ENCODE data around the gene B4GALT4.
"Not testable (repeated sequence)": the region's sequence is repeated elsewhere in the genome, so short reads cannot be mapped to it uniquely, and the experiment has no call there.

B4GALT4 gene

DNA sequence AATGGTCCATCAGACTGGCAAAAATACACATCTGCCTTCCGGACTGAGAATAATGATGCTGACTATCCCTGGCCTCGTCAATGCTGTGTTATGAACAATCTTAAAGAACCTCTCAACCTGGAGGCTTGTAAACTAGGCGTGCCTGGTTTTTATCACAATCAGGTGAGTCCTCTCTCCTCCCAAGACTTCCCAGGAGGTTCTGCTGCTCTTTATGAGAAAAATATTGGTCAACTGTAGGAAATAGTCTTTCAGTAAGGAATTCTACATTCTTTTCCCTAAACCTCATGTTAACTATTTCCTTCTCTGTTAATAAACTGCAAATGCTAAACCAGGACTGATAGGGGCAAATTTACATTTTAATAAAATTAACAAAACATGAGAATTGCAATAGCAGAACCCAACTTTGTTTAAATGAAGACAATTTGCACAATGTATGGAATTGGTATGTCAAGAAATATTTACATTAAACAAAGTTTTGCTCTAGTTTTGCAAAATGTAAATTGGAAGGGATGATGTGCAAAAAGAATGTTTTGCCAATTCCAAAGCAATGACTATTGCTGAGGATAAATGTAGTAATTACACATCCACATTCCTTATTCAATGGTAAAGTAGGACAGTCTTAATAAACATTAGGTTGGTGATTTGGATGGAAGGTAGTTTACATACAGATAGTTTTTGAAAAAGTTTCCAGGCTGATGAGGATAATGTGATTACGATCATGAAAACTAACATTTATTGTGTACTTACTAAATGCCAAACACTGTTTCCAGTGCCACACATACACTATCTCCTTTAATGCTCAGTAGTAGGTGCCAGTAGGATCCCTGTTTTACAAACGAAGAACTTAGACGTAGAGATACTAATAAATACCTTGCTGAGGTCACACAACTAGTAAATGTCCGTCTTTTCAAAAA lies 46.2 kb downstream of the B4GALT4 start:
- DNase-seq = peak; percentile 64

DNA sequence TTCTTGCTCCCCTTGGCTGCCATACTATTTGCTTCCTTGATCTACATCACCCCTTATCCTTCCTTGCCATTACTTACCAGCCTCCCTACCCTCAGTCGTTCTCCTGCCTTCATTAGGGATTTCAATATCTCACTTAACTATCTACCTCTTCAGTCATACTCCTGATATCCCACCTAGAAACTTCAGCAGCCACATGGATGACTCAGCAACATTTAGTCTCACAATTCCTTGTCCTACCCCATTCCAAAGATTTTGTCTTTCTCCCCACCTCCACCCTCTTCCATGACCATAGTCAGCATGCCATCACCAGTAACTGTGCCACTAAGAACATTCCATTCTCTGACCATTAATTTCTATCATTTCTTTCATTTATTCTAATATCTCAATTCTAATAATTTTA lies 48.9 kb downstream of the B4GALT4 start:
- DNase-seq = no peak

- no peak for DNase-seq
These were observed 53.4 kb downstream of the B4GALT4 start for GRCh38 chr3:119187266-119187665.

- DNase-seq = peak; percentile 83
These were observed 55.7 kb downstream of the B4GALT4 start for GRCh38 chr3:119184796-119185570.

- no peak for DNase-seq
These were observed 56.6 kb downstream of the B4GALT4 start for GRCh38 chr3:119184111-119184510.

- peak; percentile 24 for DNase-seq
These were observed 58.9 kb downstream of the B4GALT4 start for GRCh38 chr3:119181765-119182164.

DNA sequence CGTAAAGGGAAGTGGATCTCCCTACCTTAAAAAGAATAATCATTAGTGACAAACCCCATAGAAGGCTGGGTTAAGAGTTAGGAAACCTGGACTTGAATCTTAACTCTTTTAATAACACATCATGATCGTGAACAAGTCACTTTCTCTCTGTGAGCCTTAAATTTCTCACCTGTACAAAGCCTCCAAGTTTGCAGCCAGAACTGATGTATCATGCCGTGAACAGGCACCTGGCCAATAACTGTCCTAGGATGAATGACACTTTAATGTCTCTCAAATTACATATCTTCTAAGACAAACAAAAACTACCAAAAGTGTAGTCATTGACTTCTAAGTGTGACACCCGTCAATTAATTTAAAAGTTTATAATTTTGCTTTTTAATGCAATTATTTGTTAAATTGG lies 63.4 kb downstream of the B4GALT4 start:
- no peak for DNase-seq

GRCh38 chr3:119176778-119177177 lies 63.9 kb downstream of the B4GALT4 start:
- no peak for DNase-seq

DNA sequence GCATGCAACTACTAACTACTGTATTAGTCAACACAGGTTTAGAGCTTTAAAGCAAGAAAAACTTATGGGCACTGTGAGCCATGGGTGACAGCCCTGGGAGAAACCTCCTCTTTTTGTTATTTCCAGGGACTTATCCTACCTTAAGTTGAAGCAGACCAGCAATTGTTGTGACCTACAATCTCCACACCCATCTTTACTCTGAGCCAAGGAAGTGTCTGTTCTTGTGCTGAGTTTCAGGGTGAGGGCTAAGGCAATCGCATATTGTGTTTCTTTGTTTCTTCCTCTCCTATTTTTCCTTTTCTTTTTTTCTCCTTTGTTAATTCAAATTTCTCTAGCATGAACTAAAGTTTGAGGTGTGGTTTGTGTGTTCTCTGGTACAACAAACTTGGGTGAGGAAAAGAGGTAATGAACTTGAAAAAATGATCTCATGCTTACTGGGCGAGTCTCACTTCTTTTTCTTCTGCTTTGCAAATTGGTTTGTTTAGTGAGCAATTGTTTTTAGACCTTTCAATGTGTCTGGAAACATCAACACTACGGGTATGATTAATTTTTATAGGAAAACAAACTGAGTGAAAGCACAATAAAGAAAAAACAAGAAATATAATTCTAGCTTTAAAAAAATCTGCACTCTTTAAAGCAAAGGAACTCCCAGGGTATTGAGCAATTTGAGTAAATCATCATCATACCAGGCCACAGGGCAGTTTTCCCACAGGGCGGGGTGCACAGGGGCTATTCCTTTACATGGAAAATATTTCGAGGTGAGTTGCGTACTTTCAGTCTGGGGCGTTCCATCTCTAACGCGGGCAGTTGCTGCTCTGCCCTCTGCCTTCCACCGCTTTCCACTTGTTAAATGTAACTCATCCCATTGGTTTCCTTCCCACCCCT lies 64.6 kb downstream of the B4GALT4 start:
- peak; percentile 19 for DNase-seq

GRCh38 chr3:119173325-119173724 lies 67.4 kb downstream of the B4GALT4 start, which contains the start of gene UPK1B:
Gene UPK1B (plus strand): TSS chr3:119173598. CDS start chr3:119186742, 13,144 bp downstream.
- DNase-seq = no peak

DNA sequence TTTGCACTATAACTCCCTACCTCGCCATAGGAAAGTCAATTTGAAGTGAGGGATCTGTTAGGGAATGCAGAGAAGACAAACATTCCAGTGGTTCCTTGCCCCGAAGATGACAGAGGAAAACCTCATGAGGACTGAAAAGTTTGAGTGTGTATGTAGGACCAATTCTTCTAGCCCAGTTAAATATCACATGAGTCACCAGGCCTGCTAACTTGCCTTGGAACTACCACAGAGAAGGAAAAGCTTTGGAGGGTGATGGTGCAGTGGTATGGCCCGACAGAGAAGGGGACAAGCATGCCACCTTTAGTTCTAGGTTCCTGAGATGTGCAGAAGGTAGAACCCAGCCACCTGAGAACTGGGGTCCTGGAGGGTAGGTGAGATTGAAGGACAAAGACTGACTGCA lies 69.9 kb downstream of the B4GALT4 start:
- no peak for DNase-seq

DNA sequence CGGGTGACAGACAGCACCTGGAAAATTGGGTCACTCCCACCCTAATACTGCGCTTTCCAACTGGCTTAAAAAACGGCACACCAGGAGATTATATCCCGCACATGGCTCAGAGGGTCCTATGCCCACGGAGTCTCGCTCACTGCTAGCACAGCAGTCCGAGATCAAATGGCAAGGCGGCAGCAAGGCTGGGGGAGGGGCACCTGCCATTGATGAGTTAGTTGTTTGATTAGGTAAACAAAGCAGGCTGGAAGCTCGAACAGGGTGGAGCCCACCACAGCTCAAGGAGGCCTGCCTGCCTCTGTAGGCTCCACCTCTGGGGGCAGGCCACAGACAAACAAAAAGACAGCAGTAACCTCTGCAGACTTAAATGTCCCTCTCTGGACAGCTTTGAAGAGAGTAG lies 75.9 kb downstream of the B4GALT4 start:
- not testable (repeated sequence) for DNase-seq

Data from fibroblast of skin of right quadriceps (primary cell).